B cell (primary cell): ENCODE measurements around the gene TMEM107. TPM values are rescaled to one million over a fixed set of nuclear protein-coding genes. Genes with fewer than 3 reads are reported as not detected.

Experiments
- ATAC-seq: fragments of 200-7000 bp; cut with Tn5 transposase; one replicate; pipeline ENCODE4 v1.10.0; 2021; ENCODE audit warnings: low read depth, mild to moderate bottlenecking, moderate number of reproducible peaks, moderate library complexity
- CTCF ChIA-PET: fragments of 350-600 bp; sonication (Branson Sonifier 250); formaldehyde crosslinking; loops from one replicate; lab custom pipeline; 2021; ENCODE audit warnings: antibody characterized with exemption, inconsistent platforms; lab: Charles Lee
- POLR2A ChIA-PET: fragments of 350-600 bp; sonication (Branson Sonifier 250); formaldehyde crosslinking; loops from one replicate; lab custom pipeline; 2021; ENCODE audit warnings: antibody characterized with exemption; lab: Charles Lee
- DNase-seq: peaks from one replicate; pipeline ENCODE4 v3.0.0; 2013
- H2AFZ ChIP-seq: 2 replicates; pipeline ENCODE4 v1.6.1; 2012; ENCODE audit warnings: mild to moderate bottlenecking, low read depth, low read length; ENCODE audit not compliant: insufficient read depth, poor library complexity, severe bottlenecking
- H3K27ac ChIP-seq, 2 donors: 1 replicate in 1 of 2; 2 replicates in 1 of 2; pipeline ENCODE4 v1.5.1; 2012 to 2013; ENCODE audit warnings: low read length in 2 of 2, mild to moderate bottlenecking in 2 of 2, moderate library complexity in 1 of 2
- H3K27me3 ChIP-seq, 4 experiments: fragments of 200-600 bp in 1 of 4; sonication (generic) in 1 of 4; replicated peaks in 1 of 4; 1 replicate in 2 of 4; 2 replicates in 2 of 4; pipeline versions ENCODE4 v1.6.1 to v1.7.0; 2013 to 2016; ENCODE audit warnings: low read length in 3 of 4, mild to moderate bottlenecking in 2 of 4, mixed read lengths in 1 of 4, moderate library complexity in 1 of 4; ENCODE audit not compliant: insufficient read depth in 4 of 4, control insufficient read depth in 3 of 4; ENCODE audit errors: control extremely low read depth in 1 of 4
- H3K36me3 ChIP-seq, 2 experiments: replicated peaks in 1 of 2; 1 replicate in 1 of 2; 2 replicates in 1 of 2; pipeline versions ENCODE4 v1.6.1 to v1.7.1; 2013; ENCODE audit warnings: low read length in 1 of 2; ENCODE audit not compliant: insufficient read depth in 2 of 2, control insufficient read depth in 1 of 2; ENCODE audit errors: control extremely low read depth in 1 of 2, extremely low read depth in 1 of 2
- H3K4me1 ChIP-seq, 2 donors: fragments of 200-600 bp in 1 of 2; sonication (generic) in 1 of 2; 1 replicate in 1 of 2; 2 replicates in 1 of 2; pipeline versions ENCODE4 v1.5.1 to v1.6.1; 2013 to 2017; ENCODE audit warnings: low read length in 2 of 2; ENCODE audit not compliant: control insufficient read depth in 2 of 2, insufficient read depth in 2 of 2
- H3K4me2 ChIP-seq: replicated peaks from 2 replicates; pipeline ENCODE3; 2012; ENCODE audit warnings: mild to moderate bottlenecking, low read depth, low read length; ENCODE audit not compliant: poor library complexity, severe bottlenecking
- H3K4me3 ChIP-seq, 5 experiments: fragments of 200-600 bp in 1 of 5; sonication (generic) in 1 of 5; 1 replicate in 3 of 5; 2 replicates in 2 of 5; pipeline versions ENCODE4 v1.5.1 to v1.7.0; 2011 to 2016; ENCODE audit warnings: low read length in 4 of 5, mild to moderate bottlenecking in 4 of 5, low read depth in 2 of 5, control low read depth in 1 of 5, moderate library complexity in 1 of 5; ENCODE audit not compliant: insufficient read depth in 1 of 5; ENCODE audit errors: control extremely low read depth in 1 of 5, extremely low read depth in 1 of 5
- H3K79me2 ChIP-seq: fragments of 200-600 bp; sonication (generic); one replicate; pipeline ENCODE4 v1.6.0; 2016; ENCODE audit warnings: low read length; ENCODE audit not compliant: control insufficient read depth, insufficient read depth
- H3K9ac ChIP-seq: fragments of 200-600 bp; sonication (generic); 2 replicates; pipeline ENCODE4 v1.6.1; 2017; ENCODE audit warnings: mild to moderate bottlenecking, low read length, moderate library complexity
- H3K9me3 ChIP-seq, 3 donors: one replicate each; pipeline versions ENCODE4 v1.6.1 to v1.7.1; 2013; ENCODE audit warnings: low read length in 2 of 3; ENCODE audit not compliant: control insufficient read depth in 2 of 3, insufficient read depth in 1 of 3; ENCODE audit errors: control extremely low read depth in 1 of 3
- H4K20me1 ChIP-seq: 2 replicates; pipeline ENCODE4 v1.6.0; 2012; ENCODE audit warnings: mild to moderate bottlenecking, low read length; ENCODE audit not compliant: insufficient read depth, control insufficient read depth, poor library complexity, severe bottlenecking
- H3K27ac Mint-ChIP-seq: one replicate; pipeline ENCODE4 v1.8.0; 2021; ENCODE audit warnings: mixed read lengths
- H3K27me3 Mint-ChIP-seq: one replicate; pipeline ENCODE4 v1.8.0; 2021; ENCODE audit warnings: mixed read lengths
- H3K4me1 Mint-ChIP-seq: one replicate; pipeline ENCODE4 v1.8.0; 2021; ENCODE audit warnings: mixed read lengths
- H3K4me3 Mint-ChIP-seq: one replicate; pipeline ENCODE4 v1.8.0; 2021; ENCODE audit warnings: mixed read lengths
- H3K9me3 Mint-ChIP-seq: one replicate; pipeline ENCODE4 v1.8.0; 2022; ENCODE audit warnings: mixed read lengths; ENCODE audit not compliant: insufficient read depth
- CTCF ChIP-seq: fragments of 200-600 bp; IDR thresholded peaks from one replicate; pipeline ENCODE4 v1.8.0; 2022; ENCODE audit warnings: antibody characterized with exemption, mild to moderate bottlenecking
- EZH2 ChIP-seq: IDR thresholded peaks from 2 replicates; pipeline ENCODE4 v1.6.1; 2012; ENCODE audit warnings: borderline replicate concordance, low read depth, mild to moderate bottlenecking, moderate library complexity, low read length; ENCODE audit not compliant: insufficient read depth, poor library complexity, severe bottlenecking
- WGBS: methylation state at CpG from one replicate; pipeline ENCODE4 v1.1.5; 2013; ENCODE audit warnings: missing lambda C conversion rate; ENCODE audit not compliant: insufficient coverage; 5-methylcytosine and 5-hydroxymethylcytosine counted together
- intact Hi-C: fragments of 100-400 bp; cut with micrococcal nuclease; formaldehyde crosslinking; loops from one replicate; pipeline ENCODE4 v1.10.0; 2022
- polyA plus RNA-seq: library from polyadenylated mRNA; depleted of rRNA; stranded (reverse); fragments of >200 nt; gene quantifications from 2 replicates; pipeline ENCODE4 v1.2.3, GENCODE V29; 2012
- total RNA-seq, 2 donors: library from RNA; stranded (reverse); fragments of 120-200 nt in 1 of 2; gene quantifications; 1 replicate in 1 of 2; 2 replicates in 1 of 2; pipeline versions ENCODE4 v1.2.3 to v1.2.4, GENCODE V29; 2013 to 2022

The TMEM107 gene
- total and polyA plus RNA-seq, 2 donors (not counting 1 experiment from before 2014, with no cell fraction given) = 13.3 to 30.3 TPM

DNA sequence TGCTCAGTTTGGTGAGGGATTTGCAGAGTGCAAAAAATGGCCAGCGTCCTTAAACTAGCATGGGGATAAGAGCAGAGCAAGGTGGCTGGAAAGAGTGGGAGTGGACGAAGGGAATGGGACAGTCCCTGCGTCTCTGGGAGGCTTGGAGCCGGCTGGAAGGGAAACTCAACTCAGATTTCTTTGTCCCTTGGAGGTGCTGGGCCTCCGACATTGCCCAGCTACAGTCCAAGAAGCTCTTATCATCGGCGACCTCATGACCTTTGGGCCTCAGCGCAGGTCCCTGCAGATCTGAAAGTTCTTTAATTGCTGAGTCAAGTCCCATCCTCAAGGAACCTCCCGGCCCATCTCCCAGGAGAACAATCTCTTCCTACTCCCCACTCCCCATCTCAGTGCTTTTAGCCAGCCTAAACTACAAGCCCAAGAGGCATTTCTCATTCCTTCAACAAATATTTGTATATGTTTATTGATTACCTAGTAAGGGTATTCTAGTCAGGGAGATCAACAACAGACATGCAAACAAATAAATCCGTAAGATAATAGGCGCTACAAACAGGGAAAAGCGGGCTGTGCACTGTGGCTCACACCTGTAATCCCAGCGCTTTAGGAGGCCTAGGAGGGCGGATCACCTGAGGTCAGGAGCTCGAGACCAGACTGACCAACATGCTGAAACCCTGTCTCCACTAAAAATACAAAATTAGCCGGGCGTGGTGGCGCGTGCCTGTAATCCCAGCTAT, 985 bp upstream of the TMEM107 start:
- H3K4me3 ChIP-seq = peak overlapping the region in 4 of 5 experiments; percentile 48 to 87 (median 74)
- Mint-ChIP-seq H3K4me3 (peak overlapping the region; percentile 94), H3K27me3 (no peaks in the 10 kb centered on the region), H3K27ac (peak overlapping the region; percentile 96), H3K4me1 (peaks cover 44% of the 10 kb centered on the region), H3K9me3 (no peaks in the 10 kb centered on the region)
- H3K27me3 ChIP-seq = no peaks in the 10 kb centered on the region
- intact Hi-C loops = no loop called here
- ATAC-seq (no peak), DNase-seq (no peak)
- H3K4me2 ChIP-seq = peak overlapping the region; percentile 97
- H3K9ac ChIP-seq = peak overlapping the region; percentile 83
- H3K9me3 ChIP-seq = no peaks in the 10 kb centered on the region
- peaks cover 5% of the 10 kb centered on the region for H3K79me2 ChIP-seq
- H3K27ac ChIP-seq = peak overlapping the region; percentile 43 to 77
- peaks cover 24 to 37% of the 10 kb centered on the region in 2 donors for H3K4me1 ChIP-seq
- CTCF ChIA-PET = interaction anchor here (1.0 to 1.9 kb wide), 6 partner anchors 9 to 67 kb away, joined by 3 to 7 read pairs (median 4); no protein-coding TSS in a partner anchor
- peak overlapping the region; percentile 99 for H2AFZ ChIP-seq
- TF ChIP-seq CTCF (no peak), EZH2 (no peak)
- 95% methylated on average over 19 of the region's 19 CpGs for WGBS
- POLR2A ChIA-PET = interaction anchor here (0.6 to 2.0 kb wide), 4 partner anchors 9 to 62 kb away, joined by 3 to 9 read pairs (median 6); no protein-coding TSS in a partner anchor
- no peaks in the 10 kb centered on the region for H4K20me1 ChIP-seq
- H3K36me3 ChIP-seq = no peaks in the 10 kb centered on the region

GRCh38 chr17:8175795-8176196, 384 bp downstream of the TMEM107 start:
- ATAC-seq (no peak), DNase-seq (no peak)
- Histone ChIP-seq H3K4me3 (peak overlapping the region; percentile 48 to 87 (median 72)), H3K27ac (peak overlapping the region; percentile 43 to 77), H3K9ac (peak overlapping the region; percentile 83), H4K20me1 (no peaks in the 10 kb centered on the region), H3K36me3 (no peaks in the 10 kb centered on the region), H3K4me1 (peaks cover 24 to 38% of the 10 kb centered on the region in 2 donors), H3K4me2 (peak overlapping the region; percentile 97), H3K79me2 (peaks cover 5% of the 10 kb centered on the region), H3K27me3 (no peaks in the 10 kb centered on the region), H2AFZ (peak overlapping the region; percentile 99), H3K9me3 (no peaks in the 10 kb centered on the region)
- ChIA-PET POLR2A (interaction anchor here (1.0 to 2.0 kb wide), 3 partner anchors 14 to 20 kb away, joined by 3 to 9 read pairs (median 3); partner anchors contain the start of gene BORCS6), CTCF (interaction anchor here (1.0 to 1.9 kb wide), 5 partner anchors 12 to 68 kb away, joined by 3 to 7 read pairs (median 4); no protein-coding TSS in a partner anchor)
- peak overlapping the region; percentile 96 for H3K27ac Mint-ChIP-seq
- TF ChIP-seq EZH2 = no peak
- TF ChIP-seq CTCF = no peak
- H3K9me3 Mint-ChIP-seq = no peaks in the 10 kb centered on the region
- intact Hi-C loops = no loop called here
- peak overlapping the region; percentile 94 for H3K4me3 Mint-ChIP-seq
- 14% methylated on average over 9 of the region's 11 CpGs for WGBS
- peaks cover 46% of the 10 kb centered on the region for H3K4me1 Mint-ChIP-seq
- no peaks in the 10 kb centered on the region for H3K27me3 Mint-ChIP-seq
